ENCODE data around the gene SLC2A5. TPM values are rescaled to one million over a fixed set of nuclear protein-coding genes. Genes with fewer than 3 reads are reported as not detected.

Gene SLC2A5
- total and polyA plus RNA-seq, 2 of the 4 experiments (the other 2 are of a cell fraction) = 0.03 to 0.18 TPM

DNA sequence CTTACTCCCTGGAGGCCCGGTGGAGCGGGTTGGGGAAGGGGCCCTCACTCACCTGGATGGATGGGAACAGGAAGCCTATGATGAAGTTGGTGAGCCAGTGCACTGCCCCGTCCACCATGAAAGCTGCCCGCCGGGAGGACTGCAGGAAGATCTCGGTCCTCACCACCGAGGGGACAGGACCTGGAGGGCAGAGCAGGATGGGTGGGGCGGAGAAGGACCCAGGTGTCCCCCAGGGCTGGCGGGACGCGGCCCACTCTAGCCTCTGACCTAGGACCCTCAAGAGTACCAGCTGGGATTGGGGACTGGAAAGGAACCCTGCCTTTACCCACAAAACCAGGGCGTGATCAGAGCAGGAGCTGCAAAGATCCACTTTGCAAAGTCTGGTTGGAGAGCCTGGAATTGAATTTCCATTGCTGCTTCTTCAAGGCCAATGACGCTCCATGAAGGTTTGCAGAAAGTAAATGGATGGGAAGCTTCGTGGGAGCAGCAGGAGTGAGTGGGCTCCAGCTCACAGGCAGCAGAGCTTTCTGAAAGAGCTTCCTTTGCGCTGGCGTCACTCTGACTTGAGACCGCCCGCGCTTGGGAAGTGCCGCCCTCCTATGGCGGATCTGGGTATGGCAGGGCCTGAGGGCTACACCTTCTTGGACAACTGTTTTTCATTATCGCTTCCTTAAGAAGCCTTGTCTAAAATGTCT lies 64.6 kb downstream of the SLC2A5 start (continued):
- TF ChIP-seq ELK1 (IDR thresholded peaks at IDR 0.05; ENCODE audit: borderline replicate concordance, low read depth, low read length) = no peak

GRCh38 chr1:9004031-9004699 lies 65.3 kb downstream of the SLC2A5 start:
- dilution Hi-C loops (cut with HindIII; ENCODE audit: low sequenced_read_pairs, unreplicated experiment) (no loop called here), in situ Hi-C loops (cut with MboI; ENCODE audit: low sequenced_read_pairs) (no loop called here), intact Hi-C loops (cut with micrococcal nuclease) (no loop called here)
- DNase-seq (no peak), ATAC-seq (ENCODE audit: low read depth) (no peak)
- POLR2A ChIA-PET (ENCODE audit: unreplicated experiment) = no interaction called here
- BruUV-seq (replicated peaks) = no TSS peak
- no peak overlapping the region for H3K4me3 ChIP-seq (ENCODE audit: insufficient read depth, low read depth, low read length)
- H2AK9ac ChIP-seq (replicated peaks; ENCODE audit: low read depth, low read length, poor library complexity) = no peak overlapping the region
- no peak overlapping the region for H3K4ac ChIP-seq (ENCODE audit: low read depth, low read length)
- no peak overlapping the region for H3K27ac ChIP-seq (ENCODE audit: insufficient read depth, low read length)
- H2BK20ac ChIP-seq (ENCODE audit: low read depth, low read length) = no peak overlapping the region
- WGBS, 2 experiments (ENCODE audit: extremely low coverage in 2 of 2, insufficient read length in 1 of 2) = 61% methylated on average over 3 of the region's 11 CpGs; no CpG with 5 or more reads in 1 of the 2 experiments
- no peak overlapping the region for H4K91ac ChIP-seq (ENCODE audit: insufficient read depth, low read depth, low read length)
- H4K20me1 ChIP-seq (ENCODE audit: insufficient read depth, low read length) = no peaks in the 10 kb centered on the region
- H3K23ac ChIP-seq (ENCODE audit: low read depth, low read length) = no peak overlapping the region
- CTCF ChIA-PET = interaction anchor here (0.6 to 2.9 kb wide), 8 partner anchors 8 to 97 kb away, joined by 3 to 22 read pairs (median 4); no protein-coding TSS in a partner anchor
- H3K56ac ChIP-seq (ENCODE audit: extremely low read depth, insufficient read depth, low read length) = no peak overlapping the region
- no peak overlapping the region for H2AFZ ChIP-seq (replicated peaks; ENCODE audit: low read length, poor library complexity)
- H2BK120ac ChIP-seq (ENCODE audit: low read depth, low read length) = no peak overlapping the region
- peaks cover 14% of the 10 kb centered on the region; the same call in 1 of the 2 replicates for H3K27me3 ChIP-seq (ENCODE audit: control insufficient read depth, insufficient read depth, low read length)
- H3K9ac ChIP-seq (ENCODE audit: low read depth, low read length) = no peak overlapping the region
- no peaks in the 10 kb centered on the region for H3K9me1 ChIP-seq (ENCODE audit: insufficient read depth, low read length)
- no peak overlapping the region for H2BK5ac ChIP-seq (ENCODE audit: low read depth, low read length, poor library complexity, severe bottlenecking)
- no peak overlapping the region for H4K5ac ChIP-seq (ENCODE audit: low read depth, low read length)
- no peak overlapping the region for H3K14ac ChIP-seq (replicated peaks; ENCODE audit: low read depth, low read length)
- H3K18ac ChIP-seq (ENCODE audit: low read depth, low read length) = no peak overlapping the region
- H4K8ac ChIP-seq (ENCODE audit: low read depth in 2 of 2, low read length in 2 of 2) = no peak overlapping the region
- no peaks in the 10 kb centered on the region for H3K36me3 ChIP-seq (ENCODE audit: control insufficient read depth, insufficient read depth, low read length)
- H2AK5ac ChIP-seq (ENCODE audit: low read depth, low read length) = no peak overlapping the region
- no peaks in the 10 kb centered on the region; the same call in 1 of the 2 replicates for H3K4me1 ChIP-seq (ENCODE audit: control insufficient read depth, insufficient read depth, low read length)
- no peak overlapping the region for H2BK15ac ChIP-seq (ENCODE audit: low read depth, low read length)
- H3K4me2 ChIP-seq (ENCODE audit: low read depth, low read length) = no peak overlapping the region
- H3K79me1 ChIP-seq (ENCODE audit: low read depth in 1 of 2, low read length in 2 of 2) = no peaks in the 10 kb centered on the region
- no peaks in the 10 kb centered on the region for H3K9me3 ChIP-seq (ENCODE audit: control insufficient read depth, insufficient read depth, low read length)
- TF ChIP-seq CEBPB (IDR thresholded peaks at IDR 0.05; ENCODE audit: low read depth, low read length) = no peak
- no peak for TF ChIP-seq FOS (IDR thresholded peaks at IDR 0.05; ENCODE audit: low read depth, low read length)
- TF ChIP-seq RCOR1 (IDR thresholded peaks at IDR 0.05; ENCODE audit: insufficient replicate concordance, low read length) = no peak
- TF ChIP-seq, protein P1, sequence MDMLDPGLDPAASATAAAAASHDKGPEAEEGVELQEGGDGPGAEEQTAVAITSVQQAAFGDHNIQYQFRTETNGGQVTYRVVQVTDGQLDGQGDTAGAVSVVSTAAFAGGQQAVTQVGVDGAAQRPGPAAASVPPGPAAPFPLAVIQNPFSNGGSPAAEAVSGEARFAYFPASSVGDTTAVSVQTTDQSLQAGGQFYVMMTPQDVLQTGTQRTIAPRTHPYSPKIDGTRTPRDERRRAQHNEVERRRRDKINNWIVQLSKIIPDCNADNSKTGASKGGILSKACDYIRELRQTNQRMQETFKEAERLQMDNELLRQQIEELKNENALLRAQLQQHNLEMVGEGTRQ (IDR thresholded peaks at IDR 0.05; ENCODE audit: low read depth, low read length) = no peak
- no peak for TF ChIP-seq CHD1 (IDR thresholded peaks at IDR 0.05; ENCODE audit: low read depth, low read length)
- no peak for TF ChIP-seq RFX5 (IDR thresholded peaks at IDR 0.05; ENCODE audit: low read depth, low read length)
- no peak for TF ChIP-seq CTCF (conservative IDR thresholded peaks at IDR 0.05; ENCODE audit: low read depth, low read length)
- no peak for TF ChIP-seq POLR2A (IDR thresholded peaks at IDR 0.05; ENCODE audit: low read depth, low read length)
- TF ChIP-seq SMC3 (IDR thresholded peaks at IDR 0.05; ENCODE audit: low read depth, low read length) = no peak
- TF ChIP-seq NFE2L2 (IDR thresholded peaks at IDR 0.05; ENCODE audit: low read depth, low read length) = no peak
- no peak for TF ChIP-seq MAFK (IDR thresholded peaks at IDR 0.05; ENCODE audit: low read depth, low read length)
